Keratinocyte (primary cell): Measurements from ENCODE around the gene ASIC2.

Source experiments
- EZH2 ChIP-seq: IDR thresholded peaks from one replicate; pipeline ENCODE4 v1.6.1; 2012; ENCODE audit warnings: inconsistent platforms, mild to moderate bottlenecking, low read length, moderate library complexity
- TF ChIP-seq, protein P1 (sequence below), 3 experiments: IDR thresholded peaks in 1 of 3; conservative IDR thresholded peaks in 1 of 3; optimal IDR thresholded peaks in 1 of 3; 2 replicates in 2 of 3; 3 replicates in 1 of 3; pipeline versions ENCODE3 to v1.5.1; 2011; ENCODE audit warnings: low read length in 3 of 3, mild to moderate bottlenecking in 3 of 3, moderate library complexity in 2 of 3, control low read depth in 1 of 3, inconsistent platforms in 1 of 3; ENCODE audit not compliant: insufficient read depth in 2 of 3; ENCODE audit errors: extremely low read depth in 1 of 3

DNA sequence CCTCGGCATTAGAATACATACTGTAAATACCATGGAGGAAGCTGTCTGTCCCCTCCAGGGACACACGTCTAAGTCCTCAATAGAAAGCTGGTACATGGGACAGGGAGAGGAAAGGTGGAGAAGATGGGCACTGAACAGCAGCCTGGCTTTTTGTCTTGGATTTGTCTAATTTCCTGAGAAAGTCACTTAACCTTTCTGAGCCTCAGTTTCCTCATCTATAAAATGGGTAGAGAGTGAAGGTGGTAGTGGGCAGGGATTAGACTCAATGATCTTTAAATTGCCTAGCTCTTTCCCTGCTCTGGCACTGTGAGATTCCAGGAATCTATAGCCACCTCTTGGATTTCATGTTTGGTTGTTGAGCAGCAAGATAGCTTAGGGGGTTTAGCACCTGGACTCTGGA, 96.2 kb downstream of the ASIC2 start:
- TF ChIP-seq, protein P1, sequence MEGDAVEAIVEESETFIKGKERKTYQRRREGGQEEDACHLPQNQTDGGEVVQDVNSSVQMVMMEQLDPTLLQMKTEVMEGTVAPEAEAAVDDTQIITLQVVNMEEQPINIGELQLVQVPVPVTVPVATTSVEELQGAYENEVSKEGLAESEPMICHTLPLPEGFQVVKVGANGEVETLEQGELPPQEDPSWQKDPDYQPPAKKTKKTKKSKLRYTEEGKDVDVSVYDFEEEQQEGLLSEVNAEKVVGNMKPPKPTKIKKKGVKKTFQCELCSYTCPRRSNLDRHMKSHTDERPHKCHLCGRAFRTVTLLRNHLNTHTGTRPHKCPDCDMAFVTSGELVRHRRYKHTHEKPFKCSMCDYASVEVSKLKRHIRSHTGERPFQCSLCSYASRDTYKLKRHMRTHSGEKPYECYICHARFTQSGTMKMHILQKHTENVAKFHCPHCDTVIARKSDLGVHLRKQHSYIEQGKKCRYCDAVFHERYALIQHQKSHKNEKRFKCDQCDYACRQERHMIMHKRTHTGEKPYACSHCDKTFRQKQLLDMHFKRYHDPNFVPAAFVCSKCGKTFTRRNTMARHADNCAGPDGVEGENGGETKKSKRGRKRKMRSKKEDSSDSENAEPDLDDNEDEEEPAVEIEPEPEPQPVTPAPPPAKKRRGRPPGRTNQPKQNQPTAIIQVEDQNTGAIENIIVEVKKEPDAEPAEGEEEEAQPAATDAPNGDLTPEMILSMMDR (optimal IDR thresholded peaks at IDR 0.05 in 1 of 3, IDR thresholded peaks at IDR 0.05 in 1 of 3, conservative IDR thresholded peaks at IDR 0.05 in 1 of 3; ENCODE audit: extremely low read depth in 1 of 3, insufficient read depth in 2 of 3, low read length in 3 of 3) = no peak
- TF ChIP-seq EZH2 = no peak
